ENCODE results near the gene RABGAP1. TPM values are rescaled to one million over a fixed set of nuclear protein-coding genes. Genes with fewer than 3 reads are reported as not detected.
A peak's percentile ranks its signal among the peaks of the same experiment; 100 is the strongest.

Gene RABGAP1
- total and polyA plus RNA-seq, 8 donors, result 7.6 to 35.2 (median 20.2) TPM

DNA sequence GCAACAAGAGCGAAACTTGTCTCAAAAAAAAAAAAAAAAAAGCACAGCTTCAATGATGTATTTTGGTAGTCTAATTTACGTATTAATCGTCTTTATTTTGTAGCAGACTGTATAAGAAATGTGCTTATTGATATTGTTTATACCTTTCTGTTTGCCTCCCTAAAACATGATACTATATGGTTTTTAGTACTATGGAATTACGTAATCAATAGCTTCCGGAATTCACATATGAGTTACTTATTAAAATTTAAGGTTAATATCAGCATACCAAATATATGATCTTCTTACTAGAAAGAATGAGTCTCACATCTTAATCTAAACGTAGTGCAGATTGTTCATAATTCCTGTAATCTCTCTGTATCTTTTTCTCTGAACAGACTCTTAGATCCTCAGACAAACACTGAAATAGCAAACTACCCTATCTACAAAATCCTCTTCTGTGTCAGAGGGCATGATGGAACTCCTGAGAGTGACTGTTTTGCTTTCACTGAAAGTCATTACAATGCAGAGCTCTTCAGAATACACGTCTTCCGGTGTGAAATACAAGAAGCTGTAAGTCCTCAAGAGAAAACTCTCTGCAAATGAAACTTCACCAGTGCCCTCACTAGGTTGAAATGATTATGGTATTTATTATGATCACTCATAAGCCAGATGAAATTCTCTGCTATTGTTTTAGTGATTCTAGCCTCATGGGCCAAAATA is 48.3 kb downstream of the RABGAP1 start:
- intact Hi-C loops (cut with DNase I), result no loop called here
- Histone ChIP-seq H3K27me3 (no peaks in the 10 kb centered on the region), H3K9me3 (no peaks in the 10 kb centered on the region), H3K4me3 (no peak overlapping the region), H3K4me1 (no peaks in the 10 kb centered on the region), H3K36me3 (peaks cover 0 to 29% (median 9%) of the 10 kb centered on the region in 3 donors), H3K27ac (no peak overlapping the region)
- no peak for FAIRE-seq
- ATAC-seq, result no peak
- DNase-seq, result no peak
- TF ChIP-seq, protein P1, sequence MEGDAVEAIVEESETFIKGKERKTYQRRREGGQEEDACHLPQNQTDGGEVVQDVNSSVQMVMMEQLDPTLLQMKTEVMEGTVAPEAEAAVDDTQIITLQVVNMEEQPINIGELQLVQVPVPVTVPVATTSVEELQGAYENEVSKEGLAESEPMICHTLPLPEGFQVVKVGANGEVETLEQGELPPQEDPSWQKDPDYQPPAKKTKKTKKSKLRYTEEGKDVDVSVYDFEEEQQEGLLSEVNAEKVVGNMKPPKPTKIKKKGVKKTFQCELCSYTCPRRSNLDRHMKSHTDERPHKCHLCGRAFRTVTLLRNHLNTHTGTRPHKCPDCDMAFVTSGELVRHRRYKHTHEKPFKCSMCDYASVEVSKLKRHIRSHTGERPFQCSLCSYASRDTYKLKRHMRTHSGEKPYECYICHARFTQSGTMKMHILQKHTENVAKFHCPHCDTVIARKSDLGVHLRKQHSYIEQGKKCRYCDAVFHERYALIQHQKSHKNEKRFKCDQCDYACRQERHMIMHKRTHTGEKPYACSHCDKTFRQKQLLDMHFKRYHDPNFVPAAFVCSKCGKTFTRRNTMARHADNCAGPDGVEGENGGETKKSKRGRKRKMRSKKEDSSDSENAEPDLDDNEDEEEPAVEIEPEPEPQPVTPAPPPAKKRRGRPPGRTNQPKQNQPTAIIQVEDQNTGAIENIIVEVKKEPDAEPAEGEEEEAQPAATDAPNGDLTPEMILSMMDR (IDR thresholded peaks at IDR 0.05), result no peak
- 82 to 84% methylated on average over 8 of the region's 8 CpGs for WGBS, 2 donors

DNA sequence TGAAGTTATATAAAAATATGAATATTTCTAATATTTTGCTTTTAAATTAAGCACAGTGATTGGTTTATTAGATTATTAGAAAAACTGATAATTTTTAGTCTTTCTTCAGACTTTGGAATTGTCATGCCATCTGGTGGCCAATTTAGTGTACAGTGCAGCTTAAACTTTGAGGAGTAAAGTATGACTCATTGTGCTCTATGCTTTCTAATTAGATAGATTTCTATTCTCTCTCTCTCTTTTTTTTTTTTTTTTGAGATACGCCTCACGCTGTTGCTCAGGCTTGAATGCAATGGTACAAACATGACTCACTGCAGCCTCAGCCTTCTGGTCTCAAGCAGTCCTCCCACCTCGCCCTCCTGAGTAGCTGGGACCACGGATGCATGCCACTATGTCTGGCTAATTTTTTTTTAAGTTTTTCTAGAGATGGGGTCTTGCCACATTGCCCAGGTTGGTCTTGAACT is 50.6 kb downstream of the RABGAP1 start:
- Histone ChIP-seq H3K27ac (no peak overlapping the region), H3K4me3 (no peak overlapping the region), H3K9me3 (no peaks in the 10 kb centered on the region), H3K27me3 (no peaks in the 10 kb centered on the region), H3K36me3 (peaks cover 0 to 19% (median 5%) of the 10 kb centered on the region in 3 donors), H3K4me1 (peaks cover 0 to 4% (median 2%) of the 10 kb centered on the region in 3 donors)
- 46 to 49% methylated on average over 4 of the region's 4 CpGs for WGBS, 2 donors
- TF ChIP-seq, protein P1 (IDR thresholded peaks at IDR 0.05), result peak; percentile 30 to 57 (median 48)
- intact Hi-C loops (cut with DNase I), result loop anchor here in 1 of 3 donors (10.0 kb wide), 1 partner anchor 527 kb away; no protein-coding TSS in a partner anchor
- DNase-seq, result peak in 1 of 6 donors; percentile 35
- FAIRE-seq, result peak; percentile 95
- peak; percentile 69 to 93 (median 90) for ATAC-seq

DNA sequence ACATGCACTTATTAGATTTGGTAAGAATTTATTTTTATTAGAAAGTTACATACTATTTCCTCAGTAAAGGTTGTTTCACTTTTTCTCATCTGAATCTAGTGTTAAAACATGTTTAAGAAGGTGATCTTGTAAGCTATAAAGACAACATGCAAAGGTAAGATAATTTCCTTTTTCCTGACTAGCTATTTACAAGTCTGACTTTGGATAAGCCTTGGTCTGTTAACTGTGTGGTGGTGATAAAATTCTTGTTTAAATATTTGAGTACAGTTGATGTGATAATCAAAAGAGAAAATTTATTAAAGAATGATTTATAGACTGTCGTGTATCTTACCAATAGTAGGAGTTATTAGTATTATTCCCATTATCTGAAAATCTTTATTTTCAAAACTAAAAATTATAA is 55.8 kb downstream of the RABGAP1 start:
- TF ChIP-seq, protein P1 (IDR thresholded peaks at IDR 0.05), result no peak
- intact Hi-C loops (cut with DNase I), result loop anchor here in 1 of 3 donors (10.0 kb wide), 1 partner anchor 532 kb away; no protein-coding TSS in a partner anchor
- no peak overlapping the region for H3K27ac ChIP-seq
- ATAC-seq (no peak), DNase-seq (no peak), FAIRE-seq (no peak)
- no peaks in the 10 kb centered on the region for H3K27me3 ChIP-seq
- H3K4me1 ChIP-seq, result peaks cover 0 to 9% (median 6%) of the 10 kb centered on the region in 3 donors
- peaks cover 0 to 20% (median 3%) of the 10 kb centered on the region in 3 donors for H3K36me3 ChIP-seq
- WGBS, 2 donors, result 36 to 37% methylated on average over 1 of the region's 1 CpG
- no peak overlapping the region for H3K4me3 ChIP-seq
- H3K9me3 ChIP-seq, result no peaks in the 10 kb centered on the region

DNA sequence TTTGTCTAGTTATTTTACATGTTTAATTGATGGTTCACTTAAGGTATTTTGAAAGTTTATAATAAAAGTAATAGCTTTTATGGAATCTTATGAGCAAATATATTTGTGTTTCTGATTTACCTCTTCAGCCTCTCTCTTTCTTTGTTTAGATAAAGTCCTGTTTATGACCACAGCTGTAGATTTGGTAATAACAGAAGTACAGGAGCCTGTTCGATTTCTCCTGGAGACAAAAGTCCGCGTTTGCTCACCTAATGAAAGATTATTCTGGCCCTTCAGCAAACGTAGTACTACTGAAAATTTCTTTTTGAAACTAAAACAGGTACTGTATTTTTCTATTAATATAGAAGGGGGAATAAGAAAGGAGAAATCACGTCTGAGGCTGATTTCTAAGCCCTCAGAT is 57.6 kb downstream of the RABGAP1 start:
- FAIRE-seq, result no peak
- no peak overlapping the region for H3K4me3 ChIP-seq
- H3K27ac ChIP-seq, result no peak overlapping the region
- no peaks in the 10 kb centered on the region for H3K9me3 ChIP-seq
- WGBS, 2 donors, result 82% methylated on average over 5 of the region's 5 CpGs
- TF ChIP-seq, protein P1 (IDR thresholded peaks at IDR 0.05), result no peak
- no peak for DNase-seq
- no peak for ATAC-seq
- no peaks in the 10 kb centered on the region for H3K27me3 ChIP-seq
- peaks cover 0 to 20% (median 3%) of the 10 kb centered on the region in 3 donors for H3K36me3 ChIP-seq
- H3K4me1 ChIP-seq, result peaks cover 0 to 9% (median 6%) of the 10 kb centered on the region in 3 donors
- intact Hi-C loops (cut with DNase I), result loop anchor here in 1 of 3 donors (10.0 kb wide), 1 partner anchor 534 kb away; no protein-coding TSS in a partner anchor

Data from pancreas (tissue), 10 donors.